Measurements from ENCODE around the gene LTV1.

DNA sequence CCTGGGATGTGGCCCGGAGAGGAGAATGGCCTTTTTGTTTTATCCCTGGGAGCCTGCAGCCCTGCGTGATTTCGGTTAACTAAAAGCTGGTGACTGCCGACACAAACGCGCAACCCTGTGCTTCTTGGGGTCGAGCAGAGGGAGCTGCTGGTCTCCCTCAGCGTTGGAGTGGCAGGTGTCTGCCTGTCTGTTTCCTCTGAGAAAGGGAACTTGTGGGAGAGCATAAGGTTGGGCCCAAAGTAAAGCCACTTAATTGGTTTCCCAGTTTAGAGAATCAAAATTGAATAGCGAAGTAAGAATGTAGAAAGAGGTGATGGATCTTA, 500 bp downstream of the LTV1 start:
- TF ChIP-seq SMARCA4 (IDR thresholded peaks at IDR 0.05) (0 out of 2 replicates have a peak, but pooled peaks have one; percentile 10), JUN (IDR thresholded peaks at IDR 0.05; ENCODE audit: borderline replicate concordance, low read depth, low read length) (no peak), JUN (CRISPR knock-in tag; IDR thresholded peaks at IDR 0.05; ENCODE audit: borderline replicate concordance) (no peak), FOXK2 (conservative IDR thresholded peaks at IDR 0.05 in 1 of 2, IDR thresholded peaks at IDR 0.05 in 1 of 2; ENCODE audit: low read depth in 2 of 2) (no peak), SETDB1 (IDR thresholded peaks at IDR 0.05; ENCODE audit: low read length) (no peak)
